GM10248 (cell line): ENCODE data around the gene KDM5B.
"Not testable (repeated sequence)": the region's sequence is repeated elsewhere in the genome, so short reads cannot be mapped to it uniquely, and the experiment has no call there.

Source experiments
- CTCF ChIA-PET: fragments of 300-600 bp; sonication (Branson Sonifier 250); formaldehyde crosslinking; extraction: SDS; loops from one replicate; lab custom pipeline; 2021; ENCODE audit warnings: antibody characterized with exemption; lab: Yijun Ruan, JAX
- POLR2A ChIA-PET: fragments of 350-650 bp; sonication (Branson Sonifier 250); formaldehyde crosslinking; extraction: SDS; loops from one replicate; lab custom pipeline; 2020; ENCODE audit warnings: antibody characterized with exemption; lab: Yijun Ruan, JAX
- DNase-seq: peaks from one replicate; pipeline ENCODE4 v3.0.0; 2012; ENCODE audit errors: extremely low spot score
- CTCF ChIP-seq: IDR thresholded peaks from 2 replicates; pipeline ENCODE4 v1.5.1; 2012; ENCODE audit warnings: mild to moderate bottlenecking, low read depth; ENCODE audit errors: extremely low read depth, missing control alignments, control extremely low read depth

Gene KDM5B

GRCh38 chr1:202836623-202837403 lies 28.6 kb upstream of the KDM5B start:
- ChIA-PET POLR2A (interaction anchor here (0.6 kb wide), 1 partner anchor 29 kb away, joined by 3 read pairs; the partner anchor contains the start of gene KDM5B), CTCF (interaction anchor here (1.3 to 3.5 kb wide), 3 partner anchors 11 to 16 kb away, joined by 3 to 17 read pairs (median 9); no protein-coding TSS in a partner anchor)
- DNase-seq: no peak
- TF ChIP-seq CTCF: no peak

- peak; percentile 55 for DNase-seq
- TF ChIP-seq CTCF: no peak
- CTCF ChIA-PET: interaction anchor here (1.7 to 3.5 kb wide), 3 partner anchors 10 to 17 kb away, joined by 7 to 17 read pairs (median 9); no protein-coding TSS in a partner anchor
- POLR2A ChIA-PET: no interaction called here
Observed at GRCh38 chr1:202835548-202836072, 27.4 kb upstream of the KDM5B start.

- no peak for DNase-seq
- ChIA-PET CTCF (interaction anchor here (1.7 to 3.5 kb wide), 3 partner anchors 9 to 18 kb away, joined by 7 to 17 read pairs (median 9); no protein-coding TSS in a partner anchor), POLR2A (no interaction called here)
- TF ChIP-seq CTCF: no peak
Observed at GRCh38 chr1:202834771-202835547, 26.7 kb upstream of the KDM5B start.

GRCh38 chr1:202831906-202832305 lies 23.7 kb upstream of the KDM5B start:
- ChIA-PET POLR2A (no interaction called here), CTCF (interaction anchor here (0.7 kb wide), 1 partner anchor 32 kb away, joined by 3 read pairs; no protein-coding TSS in a partner anchor)
- DNase-seq: no peak
- no peak for TF ChIP-seq CTCF

GRCh38 chr1:202829223-202829622 lies 21.0 kb upstream of the KDM5B start:
- POLR2A ChIA-PET, DNase-seq, CTCF ChIA-PET: not testable (repeated sequence)

- TF ChIP-seq CTCF: no peak
- POLR2A ChIA-PET: no interaction called here
- CTCF ChIA-PET: interaction anchor here (1.7 to 2.8 kb wide), 2 partner anchors 10 to 27 kb away, joined by 6 to 7 read pairs; no protein-coding TSS in a partner anchor
- DNase-seq: no peak
Observed at GRCh38 chr1:202825748-202826147, 17.5 kb upstream of the KDM5B start.

GRCh38 chr1:202821467-202821866 lies 13.2 kb upstream of the KDM5B start:
- CTCF ChIA-PET: no interaction called here
- TF ChIP-seq CTCF: no peak
- no peak for DNase-seq
- POLR2A ChIA-PET: no interaction called here
